HCT116 (cell line): ENCODE data around the gene PGPEP1. TPM values are rescaled to one million over a fixed set of nuclear protein-coding genes. Genes with fewer than 3 reads are reported as not detected.

Experiments
- ATAC-seq: fragments of 200-7000 bp; cut with Tn5 transposase; 2 replicates; pipeline ENCODE4 v1.9.1; 2020; ENCODE audit warnings: mild to moderate bottlenecking, moderate library complexity
- BruUV-seq: library from RNA; stranded (reverse); fragments of 400-500 nt; replicated peaks from 2 replicates; lab custom pipeline; 2021; lab: Mats Ljungman, UMichigan
- CTCF ChIA-PET: fragments of 300-600 bp; sonication (Branson Sonifier 250); formaldehyde crosslinking; loops from one replicate; lab custom pipeline; 2021; ENCODE audit warnings: antibody characterized with exemption; lab: Charles Lee
- POLR2A ChIA-PET: fragments of 300-600, 350-600 bp; sonication (Branson Sonifier 250); formaldehyde crosslinking; loops from one replicate; lab custom pipeline; 2021; ENCODE audit warnings: antibody characterized with exemption; lab: Charles Lee
- RAD21 ChIA-PET, 2 experiments: fragments of 300-600 bp; sonication (Branson Sonifier 250); formaldehyde crosslinking; loops; one replicate each; lab custom pipeline; 2023; ENCODE audit warnings: low total read pairs in 2 of 2; ENCODE audit not compliant: uncharacterized antibody in 2 of 2, unreplicated experiment in 2 of 2, low non-redundant PET in 1 of 2; lab: Charles Lee
- DNase-seq: peaks from one replicate; pipeline ENCODE4 v3.0.0-alpha.2; 2010; ENCODE audit warnings: low read depth, low spot score
- H2AFZ ChIP-seq: fragments of 200-600 bp; shearing (Covaris generic), sonication (generic); 2 replicates; pipeline ENCODE4 v1.6.1; 2017; ENCODE audit warnings: low read depth, mixed run types, mixed read lengths, antibody characterized with exemption, low read length; ENCODE audit not compliant: poor library complexity, severe bottlenecking
- H3K27ac ChIP-seq: 2 replicates; pipeline ENCODE4 v1.5.1; 2012; ENCODE audit warnings: low read depth, low read length
- H3K27me3 ChIP-seq: fragments of 200-600 bp; sonication (generic); 2 replicates; pipeline ENCODE4 v1.6.1; 2016; ENCODE audit warnings: mixed run types, low read length, mixed read lengths; ENCODE audit not compliant: insufficient read depth
- H3K36me3 ChIP-seq, 2 experiments: fragments of 200-500 bp in 1 of 2; fragments of 200-600 bp in 1 of 2; sonication (Bioruptor generic) in 1 of 2; sonication (generic) in 1 of 2; 2 replicates each; pipeline versions ENCODE4 v1.5.1 to v1.6.1; 2014 to 2016; ENCODE audit warnings: low read length in 2 of 2, inconsistent platforms in 1 of 2, mixed read lengths in 1 of 2, mixed run types in 1 of 2; ENCODE audit not compliant: insufficient read depth in 2 of 2, control insufficient read depth in 1 of 2
- H3K4me1 ChIP-seq, 2 experiments: fragments of 200-600 bp in 1 of 2; sonication (generic) in 1 of 2; 2 replicates each; pipeline versions ENCODE4 v1.5.1 to v1.6.1; 2012 to 2017; ENCODE audit warnings: low read length in 2 of 2, inconsistent platforms in 1 of 2, mild to moderate bottlenecking in 1 of 2, mixed read lengths in 1 of 2, mixed run types in 1 of 2, moderate library complexity in 1 of 2; ENCODE audit not compliant: insufficient read depth in 2 of 2, control insufficient read depth in 1 of 2
- H3K4me2 ChIP-seq: fragments of 200-600 bp; sonication (generic); 2 replicates; pipeline ENCODE4 v1.6.1; 2017; ENCODE audit warnings: mixed run types, low read length, mixed read lengths
- H3K4me3 ChIP-seq, 2 experiments: fragments of 200-600 bp in 1 of 2; sonication (generic) in 1 of 2; replicated peaks in 1 of 2; 2 replicates each; pipeline ENCODE4 v1.5.1; 2011 to 2016; ENCODE audit warnings: low read length in 2 of 2, control low read depth in 1 of 2, low read depth in 1 of 2, mild to moderate bottlenecking in 1 of 2, mixed read lengths in 1 of 2, mixed run types in 1 of 2
- H3K79me2 ChIP-seq: fragments of 200-600 bp; sonication (generic); 2 replicates; pipeline ENCODE4 v1.6.1; 2017; ENCODE audit warnings: mild to moderate bottlenecking, mixed run types, low read length, moderate library complexity, mixed read lengths; ENCODE audit not compliant: insufficient read depth
- H3K9ac ChIP-seq: fragments of 200-600 bp; sonication (generic); 2 replicates; pipeline ENCODE4 v1.6.1; 2016; ENCODE audit warnings: low read length, mixed read lengths
- H3K9me2 ChIP-seq: fragments of 200-600 bp; sonication (generic), shearing (Covaris generic); 2 replicates; pipeline ENCODE4 v1.6.1; 2017; ENCODE audit warnings: mixed run types, mild to moderate bottlenecking, moderate library complexity; ENCODE audit not compliant: insufficient read depth
- H3K9me3 ChIP-seq, 2 experiments: fragments of 200-500 bp in 1 of 2; fragments of 200-600 bp in 1 of 2; sonication (Bioruptor generic) in 1 of 2; sonication (generic) in 1 of 2; 2 replicates each; pipeline ENCODE4 v1.6.1; 2014 to 2017; ENCODE audit warnings: low read length in 2 of 2, mixed read lengths in 2 of 2, inconsistent platforms in 1 of 2, low read depth in 1 of 2, mild to moderate bottlenecking in 1 of 2, mixed run types in 1 of 2, moderate library complexity in 1 of 2; ENCODE audit not compliant: control insufficient read depth in 1 of 2, insufficient read depth in 1 of 2
- H4K20me1 ChIP-seq: fragments of 200-600 bp; sonication (generic), shearing (Covaris generic); 2 replicates; pipeline ENCODE4 v1.6.1; 2017; ENCODE audit warnings: mixed run types, mild to moderate bottlenecking, moderate library complexity; ENCODE audit not compliant: insufficient read depth
- ATF3 ChIP-seq: IDR thresholded peaks from 2 replicates; pipeline ENCODE4 v1.6.1; 2012
- CBX3 ChIP-seq: IDR thresholded peaks from 2 replicates; pipeline ENCODE4 v1.6.1; 2012; ENCODE audit warnings: low read depth
- CEBPB ChIP-seq: IDR thresholded peaks from 2 replicates; pipeline ENCODE4 v1.6.1; 2012; ENCODE audit warnings: low read depth
- ELF1 ChIP-seq: IDR thresholded peaks from 2 replicates; pipeline ENCODE4 v1.6.1; 2012; ENCODE audit warnings: low read depth, borderline replicate concordance
- EZH2phosphoT487 ChIP-seq: fragments of 200-600 bp; IDR thresholded peaks from 2 replicates; pipeline ENCODE4 v1.6.1; 2018; ENCODE audit warnings: antibody characterized with exemption, borderline replicate concordance
- FOSL1 ChIP-seq: IDR thresholded peaks from 2 replicates; pipeline ENCODE4 v1.6.1; 2012; ENCODE audit warnings: low read depth
- MAX ChIP-seq: IDR thresholded peaks from 2 replicates; pipeline ENCODE4 v1.6.1; 2012
- POLR2A ChIP-seq: IDR thresholded peaks from 2 replicates; pipeline ENCODE4 v1.7.0; 2011; ENCODE audit warnings: borderline replicate concordance; ENCODE audit not compliant: insufficient read depth, insufficient read length; ENCODE audit errors: extremely low read depth
- REST ChIP-seq: IDR thresholded peaks from 2 replicates; pipeline ENCODE4 v1.6.1; 2012; ENCODE audit warnings: low read depth
- SP1 ChIP-seq: IDR thresholded peaks from 2 replicates; pipeline ENCODE4 v1.6.1; 2012; ENCODE audit warnings: low read depth
- SRF ChIP-seq: IDR thresholded peaks from 2 replicates; pipeline ENCODE4 v1.6.1; 2012; ENCODE audit warnings: low read depth
- TCF7L2 ChIP-seq: IDR thresholded peaks from 2 replicates; pipeline ENCODE4 v1.7.0; 2011; ENCODE audit warnings: borderline replicate concordance, inconsistent platforms; ENCODE audit not compliant: insufficient read depth, insufficient read length; ENCODE audit errors: extremely low read depth
- YY1 ChIP-seq: IDR thresholded peaks from 2 replicates; pipeline ENCODE4 v1.6.1; 2011; ENCODE audit warnings: low read length, low read depth, moderate library complexity, mild to moderate bottlenecking; ENCODE audit not compliant: insufficient replicate concordance; ENCODE audit errors: extremely low read depth
- ZBTB33 ChIP-seq: IDR thresholded peaks from 2 replicates; pipeline ENCODE4 v1.6.1; 2011; ENCODE audit warnings: mild to moderate bottlenecking, low read length, moderate library complexity; ENCODE audit not compliant: insufficient replicate concordance; ENCODE audit errors: extremely low read depth
- intact Hi-C: fragments of 100-400 bp; cut with micrococcal nuclease; formaldehyde crosslinking; loops from 2 replicates; pipeline ENCODE4 v1.10.0; 2022
- total RNA-seq: library from RNA; stranded (reverse); gene quantifications from one replicate; pipeline ENCODE4 v1.2.1, GENCODE V29; 2021; ENCODE audit not compliant: unreplicated experiment

PGPEP1 gene
- total RNA-seq, 1 experiment from 2014 or later = 30.9 TPM

DNA sequence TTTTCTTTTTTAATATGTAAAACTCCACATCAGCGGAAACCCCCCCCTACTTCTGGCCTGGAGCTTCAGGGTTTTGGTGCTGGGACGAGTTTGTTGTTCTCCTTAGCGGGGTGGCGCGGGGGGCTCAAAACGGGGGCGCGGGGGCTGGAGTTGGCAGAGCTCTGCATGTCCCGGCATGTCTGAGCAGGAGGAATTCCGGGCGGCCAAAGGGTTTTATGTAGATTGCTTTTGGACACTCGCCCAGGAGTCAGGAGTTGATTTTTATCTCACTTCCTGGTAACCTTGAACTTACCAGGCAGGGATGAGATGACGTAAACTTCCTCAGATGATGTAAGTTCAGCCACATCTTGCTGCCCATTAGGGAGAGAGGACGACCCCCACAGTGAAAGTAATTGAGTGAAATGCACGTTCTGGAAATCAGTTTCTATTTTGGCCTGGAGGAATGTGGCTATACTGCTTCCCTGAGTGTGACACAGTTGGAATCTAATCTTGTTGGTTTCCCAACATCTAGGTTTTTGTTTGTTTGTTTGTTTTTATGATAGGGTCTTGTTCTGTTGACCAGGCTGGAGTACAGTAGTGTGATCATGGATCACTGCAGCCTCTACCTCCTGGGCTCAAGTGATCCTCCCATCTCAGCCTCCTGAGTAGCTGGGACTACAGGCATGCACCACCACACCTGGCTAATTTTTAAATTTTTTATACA, 24.6 kb downstream of the PGPEP1 start (continued):
- TF ChIP-seq ZBTB33 = no peak
- TF ChIP-seq MAX = no peak; the same call in 1 of the 2 replicates
- TF ChIP-seq YY1 = peak; percentile 8

DNA sequence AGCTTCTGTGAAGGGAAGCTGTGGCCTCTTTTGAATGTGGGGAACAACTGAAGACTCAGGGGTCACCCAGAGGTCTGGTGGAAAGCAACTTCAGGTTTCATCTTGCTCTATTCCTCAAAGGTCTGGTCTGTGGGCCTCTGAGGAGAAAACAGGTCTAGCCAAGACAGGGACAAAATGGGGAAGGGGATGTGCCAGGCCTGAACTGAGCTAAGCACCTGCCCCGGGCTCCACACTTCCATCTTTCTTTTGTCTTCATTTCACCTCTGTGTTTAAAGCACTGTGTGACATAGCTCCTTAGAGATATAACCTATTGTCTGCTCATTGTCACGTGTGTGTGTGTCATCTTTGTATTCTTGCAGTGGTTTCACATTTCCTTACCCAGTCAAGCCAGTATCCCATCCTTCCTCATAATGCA, 25.6 kb downstream of the PGPEP1 start:
- TF ChIP-seq SP1 (no peak), CEBPB (no peak), CBX3 (no peak), ATF3 (no peak), TCF7L2 (no peak), MAX (no peak), SRF (no peak), REST (no peak), EZH2phosphoT487 (no peak), ELF1 (no peak), FOSL1 (no peak), POLR2A (no peak)
- Histone ChIP-seq H3K36me3 (no peaks in the 10 kb centered on the region), H3K9me3 (no peaks in the 10 kb centered on the region), H3K9ac (peak overlapping the region; percentile 63), H3K27ac (peak overlapping the region; percentile 99), H3K4me2 (peak overlapping the region; percentile 64), H3K27me3 (no peaks in the 10 kb centered on the region), H4K20me1 (no peaks in the 10 kb centered on the region), H2AFZ (no peak overlapping the region), H3K4me3 (no peak overlapping the region), H3K4me1 (peaks cover 51 to 66% of the 10 kb centered on the region in 2 experiments), H3K79me2 (no peaks in the 10 kb centered on the region), H3K9me2 (no peaks in the 10 kb centered on the region)
- ChIA-PET RAD21 (no interaction called here), POLR2A (interaction anchor here (1.0 to 9.1 kb wide), 6 partner anchors 8 to 85 kb away, joined by 3 to 58 read pairs (median 10); partner anchors contain the start of genes GDF15 and JUND), CTCF (interaction anchor here (1.2 kb wide), 1 partner anchor 37 kb away, joined by 3 read pairs; no protein-coding TSS in a partner anchor)
- no TSS peak for BruUV-seq
- DNase-seq (no peak), ATAC-seq (no peak)
- intact Hi-C loops = no loop called here
